HG02981 (cell line): ENCODE measurements around the gene COBLL1.

ENCODE experiments used
- ATAC-seq: cut with Tn5 transposase; IDR thresholded peaks from one replicate; pipeline ENCODE4 v1.9.1; 2021; ENCODE audit warnings: mild to moderate bottlenecking, moderate library complexity; ENCODE audit not compliant: unreplicated experiment

The COBLL1 gene

DNA sequence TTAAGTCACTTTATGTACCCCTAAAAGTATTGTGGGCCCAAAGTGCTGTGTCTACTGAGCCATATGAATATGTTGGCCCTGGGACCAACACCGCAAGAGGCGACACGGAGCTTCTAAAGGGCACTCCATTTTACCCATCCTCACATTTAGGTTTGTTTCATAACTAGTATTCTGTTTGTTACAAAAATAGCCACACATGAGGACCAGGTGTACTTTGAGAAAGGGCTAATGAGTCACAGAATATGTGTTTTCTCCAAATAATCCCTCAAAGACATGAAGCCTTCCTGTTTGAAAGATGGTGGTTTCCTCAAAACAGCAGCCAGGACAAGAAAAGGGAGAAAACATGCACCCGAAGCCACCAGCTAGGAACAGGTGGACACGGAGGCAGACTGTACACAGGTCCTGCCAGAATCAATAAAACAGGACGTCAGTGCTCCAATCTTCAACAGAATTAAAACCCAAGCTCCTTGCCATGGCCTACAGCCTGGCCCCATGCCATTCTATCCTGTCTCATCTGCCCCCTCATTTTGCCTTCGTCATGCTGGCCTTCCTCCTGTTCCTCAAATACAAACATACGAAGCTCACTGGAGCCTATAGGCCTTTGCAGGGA lies 198.6 kb downstream of the COBLL1 start:
- ATAC-seq = no peak

DNA sequence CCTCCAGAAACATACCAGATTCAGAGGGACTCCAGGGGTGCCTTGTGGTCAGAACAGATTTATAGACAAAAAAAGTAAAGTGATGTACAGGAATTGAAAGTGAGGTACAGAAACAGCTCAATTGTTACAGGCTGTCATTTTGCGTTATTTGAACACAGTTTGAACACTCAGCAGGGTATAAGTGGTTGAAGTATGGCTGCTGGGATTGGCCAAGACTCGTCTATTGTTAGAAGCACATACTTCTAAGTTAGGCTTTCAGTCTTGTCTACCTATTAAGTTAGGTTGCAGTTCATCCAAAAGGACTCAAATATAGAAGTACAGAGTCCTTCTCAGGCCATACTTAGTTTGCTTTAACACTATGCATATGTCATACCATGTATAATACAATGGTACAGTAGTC lies 199.4 kb downstream of the COBLL1 start:
- ATAC-seq = no peak
